ENCODE measurements around the gene ARMS2.

GRCh38 chr10:122462533-122463465, 8.3 kb downstream of the ARMS2 start:
- no peak for TF ChIP-seq CTCF (conservative IDR thresholded peaks at IDR 0.05 in 1 of 2, IDR thresholded peaks at IDR 0.05 in 1 of 2; ENCODE audit: low read depth in 1 of 2, low read length in 2 of 2)
- TF ChIP-seq EZH2 (IDR thresholded peaks at IDR 0.05; ENCODE audit: low read length, missing control alignments), result no peak
